ENCODE data around the gene CACNA2D3. TPM values are rescaled to one million over a fixed set of nuclear protein-coding genes. Genes with fewer than 3 reads are reported as not detected.

The CACNA2D3 gene
- total RNA-seq, 4 donors from 2014 or later: 0.55 to 3.4 (median 1.6) TPM

DNA sequence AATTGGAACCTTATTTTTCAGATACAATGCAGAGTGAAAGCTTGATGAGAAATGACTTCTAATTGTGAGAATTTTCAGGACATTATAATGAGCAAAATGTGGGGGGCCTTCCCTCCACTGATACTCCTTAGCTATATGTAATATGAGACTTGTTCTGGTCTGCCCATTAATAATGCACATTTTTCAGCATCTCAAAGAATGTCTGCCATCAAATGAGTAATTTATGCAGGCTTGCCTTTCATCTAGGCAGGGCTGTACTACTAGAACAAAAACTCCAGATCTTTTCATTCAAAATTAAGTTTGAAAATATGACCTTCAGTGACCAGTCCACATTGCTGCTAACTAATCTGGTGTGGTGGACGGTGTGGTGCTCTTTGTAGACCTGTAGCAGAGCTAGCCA, 678.1 kb downstream of the CACNA2D3 start:
- no peak overlapping the region for H3K27ac ChIP-seq
- in situ Hi-C loops (cut with MboI; ENCODE audit: low pct_ligation_motif_present in 1 of 4, low pct_unique_long_range_greater_than_20kb in 1 of 4, low sequenced_read_pairs in 3 of 4): no loop called here
- H3K4me3 ChIP-seq: no peak overlapping the region
- no peaks in the 10 kb centered on the region for H3K27me3 ChIP-seq
- TF ChIP-seq POLR2A (IDR thresholded peaks at IDR 0.05) (no peak), EP300 (IDR thresholded peaks at IDR 0.05; ENCODE audit: low read depth) (no peak), CTCF (IDR thresholded peaks at IDR 0.05) (no peak), POLR2AphosphoS5 (IDR thresholded peaks at IDR 0.05) (no peak)
- H3K36me3 ChIP-seq: no peaks in the 10 kb centered on the region
- WGBS, 2 donors (ENCODE audit: low coverage in 1 of 2): 82% methylated on average over 1 of the region's 1 CpG; no CpG with 5 or more reads in 1 of the 2 donors
- H3K4me1 ChIP-seq: no peaks in the 10 kb centered on the region
- no peaks in the 10 kb centered on the region for H3K9me3 ChIP-seq
- DNase-seq: no peak
- intact Hi-C loops (cut with DNase I; ENCODE audit: low total_unique reads): no loop called here

- Histone ChIP-seq H3K36me3 (no peaks in the 10 kb centered on the region), H3K27ac (no peak overlapping the region), H3K27me3 (no peaks in the 10 kb centered on the region), H3K9me3 (no peaks in the 10 kb centered on the region), H3K4me1 (no peaks in the 10 kb centered on the region), H3K4me3 (no peak overlapping the region)
- no peak for DNase-seq
- in situ Hi-C loops (cut with MboI; ENCODE audit: low pct_ligation_motif_present in 1 of 4, low pct_unique_long_range_greater_than_20kb in 1 of 4, low sequenced_read_pairs in 3 of 4): no loop called here
- intact Hi-C loops (cut with DNase I; ENCODE audit: low total_unique reads): no loop called here
- TF ChIP-seq POLR2A (IDR thresholded peaks at IDR 0.05): no peak
- no peak for TF ChIP-seq POLR2AphosphoS5 (IDR thresholded peaks at IDR 0.05)
- no peak for TF ChIP-seq CTCF (IDR thresholded peaks at IDR 0.05)
Measured at GRCh38 chr3:54801977-54802376, 679.6 kb downstream of the CACNA2D3 start.

DNA sequence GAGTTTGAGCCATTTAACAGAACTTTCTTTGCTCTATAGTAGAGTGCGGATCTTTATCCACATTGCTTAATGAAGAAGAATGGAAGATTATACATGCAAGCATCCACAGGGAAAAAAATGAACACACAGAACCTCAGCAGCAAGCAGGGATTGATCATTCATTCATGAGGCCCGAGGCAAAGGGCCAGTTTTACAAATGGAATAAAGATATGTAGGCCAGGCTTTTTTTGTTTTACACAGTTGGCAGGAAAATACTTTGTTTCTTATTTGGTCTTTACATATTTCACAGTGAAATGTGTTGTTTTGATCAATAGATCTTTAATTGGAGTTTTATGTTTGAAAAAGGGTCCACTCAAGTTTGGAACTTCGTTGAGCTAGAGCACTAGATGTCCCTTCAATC, 688.0 kb downstream of the CACNA2D3 start:
- Histone ChIP-seq H3K27ac (no peak overlapping the region), H3K4me3 (no peak overlapping the region), H3K36me3 (no peaks in the 10 kb centered on the region), H3K4me1 (no peaks in the 10 kb centered on the region), H3K27me3 (no peaks in the 10 kb centered on the region), H3K9me3 (no peaks in the 10 kb centered on the region)
- DNase-seq: no peak
- TF ChIP-seq POLR2A (IDR thresholded peaks at IDR 0.05) (no peak), EP300 (IDR thresholded peaks at IDR 0.05; ENCODE audit: low read depth) (no peak), CTCF (IDR thresholded peaks at IDR 0.05) (no peak)
- WGBS, 2 donors (ENCODE audit: low coverage in 1 of 2): 60 to 78% methylated on average over 3 of the region's 3 CpGs
- in situ Hi-C loops (cut with MboI; ENCODE audit: low pct_ligation_motif_present in 1 of 4, low pct_unique_long_range_greater_than_20kb in 1 of 4, low sequenced_read_pairs in 3 of 4): no loop called here
- intact Hi-C loops (cut with DNase I; ENCODE audit: low total_unique reads): no loop called here

DNA sequence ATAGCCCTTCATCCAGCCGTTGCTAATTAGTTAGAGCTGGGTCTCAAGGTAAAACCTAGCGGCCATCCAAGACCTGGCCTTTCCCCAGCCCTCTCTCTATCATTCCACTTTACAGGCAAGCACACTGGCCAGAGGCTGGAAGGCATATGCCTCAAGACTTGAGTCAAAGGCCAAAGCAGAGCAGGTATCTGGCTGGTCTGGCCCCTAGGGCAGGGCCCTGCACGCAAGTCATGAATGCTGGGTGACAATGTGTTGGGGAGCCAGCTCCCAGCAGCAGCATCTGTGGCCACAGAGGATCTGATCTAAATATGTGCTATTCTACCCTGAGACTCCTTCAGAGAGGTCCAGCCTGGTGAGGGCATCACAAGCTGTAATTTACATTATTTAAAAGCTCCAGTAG, 691.9 kb downstream of the CACNA2D3 start:
- no peaks in the 10 kb centered on the region for H3K27me3 ChIP-seq
- no peak overlapping the region for H3K4me3 ChIP-seq
- no peaks in the 10 kb centered on the region for H3K9me3 ChIP-seq
- in situ Hi-C loops (cut with MboI; ENCODE audit: low pct_ligation_motif_present in 1 of 4, low pct_unique_long_range_greater_than_20kb in 1 of 4, low sequenced_read_pairs in 3 of 4): no loop called here
- intact Hi-C loops (cut with DNase I; ENCODE audit: low total_unique reads): no loop called here
- no peak for DNase-seq
- WGBS, 2 donors (ENCODE audit: low coverage in 1 of 2): 93% methylated on average over 3 of the region's 3 CpGs; no CpG with 5 or more reads in 1 of the 2 donors
- H3K27ac ChIP-seq: no peak overlapping the region
- H3K4me1 ChIP-seq: no peaks in the 10 kb centered on the region
- TF ChIP-seq EP300 (IDR thresholded peaks at IDR 0.05; ENCODE audit: low read depth) (no peak), POLR2AphosphoS5 (IDR thresholded peaks at IDR 0.05) (no peak), POLR2A (IDR thresholded peaks at IDR 0.05) (no peak), CTCF (IDR thresholded peaks at IDR 0.05) (no peak)
- H3K36me3 ChIP-seq: no peaks in the 10 kb centered on the region

Measured in transverse colon (tissue), 4 donors.